IgD-negative memory B cell (primary cell): ENCODE measurements around the gene SORBS1. TPM values are rescaled to one million over a fixed set of nuclear protein-coding genes. Genes with fewer than 3 reads are reported as not detected.

Source experiments
- polyA plus RNA-seq: library from polyadenylated mRNA; unstranded; fragments of 300-500 nt; fragmentation: Illumina TruSeq; gene quantifications from one replicate; pipeline ENCODE4 v1.2.3, GENCODE V29; 2021

SORBS1 gene
- polyA plus RNA-seq, 1 donor from 2014 or later: 0.41 TPM

Other genes starting within 250 kb of the SORBS1 start
- 48.8 TPM for gene ALDH18A1, start 95.3 kb upstream of the SORBS1 start, polyA plus RNA-seq
- 55.4 TPM for gene TCTN3, start 132.6 kb upstream of the SORBS1 start, polyA plus RNA-seq
- gene ENTPD1, start 194.8 kb upstream of the SORBS1 start, polyA plus RNA-seq: 48.0 TPM